CD14-positive monocyte (primary cell): ENCODE results near the gene IFT25. TPM values are rescaled to one million over a fixed set of nuclear protein-coding genes. Genes with fewer than 3 reads are reported as not detected.

ENCODE experiments used
- DNase-seq, 3 donors: peaks; one replicate each; pipeline ENCODE4 v3.0.0-alpha.2; 2011 to 2022
- H2AFZ ChIP-seq: 2 replicates; pipeline ENCODE4 v1.6.0; 2012; ENCODE audit warnings: mild to moderate bottlenecking, low read depth, low read length, inconsistent platforms; ENCODE audit not compliant: insufficient read depth, poor library complexity, severe bottlenecking
- H3K27ac ChIP-seq, 2 donors: 1 replicate in 1 of 2; 2 replicates in 1 of 2; pipeline ENCODE4 v1.5.1; 2012 to 2013; ENCODE audit warnings: low read length in 2 of 2, control low read depth in 1 of 2, inconsistent platforms in 1 of 2, low read depth in 1 of 2, mild to moderate bottlenecking in 1 of 2
- H3K27me3 ChIP-seq, 2 donors: one replicate each; pipeline versions ENCODE4 v1.6.0 to v1.6.1; 2011 to 2013; ENCODE audit warnings: low read length in 2 of 2; ENCODE audit not compliant: control insufficient read depth in 2 of 2, insufficient read depth in 2 of 2
- H3K36me3 ChIP-seq, 2 donors: replicated peaks in 1 of 2; 1 replicate in 1 of 2; 2 replicates in 1 of 2; pipeline versions ENCODE4 v1.5.1 to v1.6.1; 2012 to 2013; ENCODE audit warnings: low read length in 2 of 2, control low read depth in 1 of 2, inconsistent platforms in 1 of 2, mild to moderate bottlenecking in 1 of 2; ENCODE audit not compliant: insufficient read depth in 2 of 2, control insufficient read depth in 1 of 2
- H3K4me1 ChIP-seq, 2 donors: 1 replicate in 1 of 2; 2 replicates in 1 of 2; pipeline versions ENCODE4 v1.5.1 to v1.6.1; 2012 to 2013; ENCODE audit warnings: low read length in 2 of 2, control low read depth in 1 of 2, inconsistent platforms in 1 of 2, mild to moderate bottlenecking in 1 of 2, moderate library complexity in 1 of 2; ENCODE audit not compliant: insufficient read depth in 2 of 2, control insufficient read depth in 1 of 2
- H3K4me2 ChIP-seq: replicated peaks from 2 replicates; pipeline ENCODE3; 2012; ENCODE audit warnings: low read length, moderate library complexity, mild to moderate bottlenecking; ENCODE audit not compliant: poor library complexity, severe bottlenecking; ENCODE audit errors: extremely low read depth
- H3K4me3 ChIP-seq, 3 experiments: fragments of 200-600 bp in 1 of 3; sonication (generic) in 1 of 3; replicated peaks in 1 of 3; 1 replicate in 2 of 3; 2 replicates in 1 of 3; pipeline ENCODE4 v1.5.1; 2011 to 2013; ENCODE audit warnings: low read length in 3 of 3, mild to moderate bottlenecking in 3 of 3, control low read depth in 2 of 3, low read depth in 2 of 3, inconsistent platforms in 1 of 3, moderate library complexity in 1 of 3
- H3K79me2 ChIP-seq: 2 replicates; pipeline ENCODE4 v1.6.0; 2012; ENCODE audit warnings: mild to moderate bottlenecking, control low read depth, inconsistent platforms, low read length, moderate library complexity; ENCODE audit not compliant: insufficient read depth
- H3K9ac ChIP-seq: 2 replicates; pipeline ENCODE4 v1.6.0; 2017; ENCODE audit warnings: low read length, mild to moderate bottlenecking; ENCODE audit not compliant: insufficient read depth, poor library complexity, severe bottlenecking
- H3K9me3 ChIP-seq, 2 donors: replicated peaks in 1 of 2; 1 replicate in 1 of 2; 2 replicates in 1 of 2; pipeline versions ENCODE4 v1.5.1 to v1.6.1; 2012 to 2013; ENCODE audit warnings: low read length in 2 of 2, control low read depth in 1 of 2; ENCODE audit not compliant: control insufficient read depth in 1 of 2, insufficient read depth in 1 of 2
- H4K20me1 ChIP-seq: 2 replicates; pipeline ENCODE4 v1.6.0; 2012; ENCODE audit warnings: mild to moderate bottlenecking, low read length, control low read depth, moderate library complexity; ENCODE audit not compliant: insufficient read depth
- H3K27ac Mint-ChIP-seq, 7 donors: one replicate each; pipeline ENCODE4 v1.8.0; 2020; ENCODE audit warnings: mild to moderate bottlenecking in 7 of 7, mixed read lengths in 7 of 7, moderate library complexity in 6 of 7, inconsistent platforms in 2 of 7
- H3K27me3 Mint-ChIP-seq, 3 donors: one replicate each; pipeline ENCODE4 v1.8.0; 2021 to 2022; ENCODE audit warnings: low read depth in 3 of 3, mild to moderate bottlenecking in 3 of 3, mixed read lengths in 3 of 3, moderate library complexity in 3 of 3, inconsistent platforms in 1 of 3
- H3K36me3 Mint-ChIP-seq, 2 donors: one replicate each; pipeline ENCODE4 v1.8.0; 2020; ENCODE audit warnings: mixed read lengths in 2 of 2, inconsistent platforms in 1 of 2, mild to moderate bottlenecking in 1 of 2
- H3K4me1 Mint-ChIP-seq: one replicate; pipeline ENCODE4 v1.8.0; 2020; ENCODE audit warnings: mild to moderate bottlenecking, mixed read lengths
- H3K4me3 Mint-ChIP-seq, 2 donors: one replicate each; pipeline ENCODE4 v1.8.0; 2020; ENCODE audit warnings: mild to moderate bottlenecking in 2 of 2, mixed read lengths in 2 of 2, moderate library complexity in 1 of 2
- H3K9me3 Mint-ChIP-seq, 7 donors: one replicate each; pipeline ENCODE4 v1.8.0; 2020 to 2022; ENCODE audit warnings: mixed read lengths in 7 of 7, mild to moderate bottlenecking in 6 of 7, moderate library complexity in 6 of 7, inconsistent platforms in 2 of 7
- CTCF ChIP-seq: fragments of 200-600 bp; IDR thresholded peaks from one replicate; pipeline ENCODE4 v1.8.0; 2022; ENCODE audit warnings: antibody characterized with exemption, mild to moderate bottlenecking
- WGBS: methylation state at CpG from one replicate; pipeline ENCODE4 v1.1.5; 2013; ENCODE audit warnings: missing lambda C conversion rate; ENCODE audit not compliant: insufficient coverage; 5-methylcytosine and 5-hydroxymethylcytosine counted together
- intact Hi-C, 2 donors: fragments of 100-400 bp; cut with micrococcal nuclease; formaldehyde crosslinking; loops; one replicate each; pipeline versions ENCODE4 v1.15.0 to v1.15.1; 2023
- polyA plus RNA-seq, 3 donors: library from polyadenylated mRNA; depleted of rRNA in 1 of 3; unstranded in 2 of 3; stranded (reverse) in 1 of 3; fragments of 300-500 nt in 2 of 3; fragments of >200 nt in 1 of 3; fragmentation: Illumina TruSeq in 2 of 3; gene quantifications; 1 replicate in 2 of 3; 2 replicates in 1 of 3; pipeline ENCODE4 v1.2.3, GENCODE V29; 2012 to 2021

IFT25 gene
- polyA plus RNA-seq, 3 donors = 17.1 to 30.6 (median 27.8) TPM

DNA sequence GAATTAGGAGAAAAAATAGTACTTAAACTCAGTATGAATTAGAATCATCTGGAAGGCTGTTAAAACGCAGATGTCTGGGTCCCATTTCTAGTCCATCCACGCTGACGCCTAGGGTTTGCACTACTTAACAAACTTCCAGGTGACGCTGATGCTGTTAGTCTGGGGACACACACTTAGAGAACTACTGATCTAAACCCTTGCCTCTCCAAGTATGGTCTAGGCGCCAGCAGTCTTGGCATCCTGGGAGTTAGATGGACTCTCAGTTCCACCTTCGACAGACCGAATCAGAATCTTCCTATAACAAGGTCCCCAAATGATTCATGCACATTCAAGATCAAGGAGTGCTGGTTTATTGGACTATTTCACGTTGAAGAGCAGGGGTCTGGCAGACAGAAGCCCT lies 40.0 kb downstream of the IFT25 start:
- 100% methylated on average over 7 of the region's 8 CpGs for WGBS
- no peaks in the 10 kb centered on the region for H3K27me3 Mint-ChIP-seq

GRCh38 chr1:53902235-53903138 lies 43.0 kb downstream of the IFT25 start:
- H3K4me1 Mint-ChIP-seq = peaks cover 1% of the 10 kb centered on the region
- intact Hi-C loops = no loop called here

More for the DNA sequence above, 40.0 kb downstream of the IFT25 start:
- no peak overlapping the region for H2AFZ ChIP-seq
- H3K4me3 ChIP-seq = no peak overlapping the region
- H3K4me3 Mint-ChIP-seq = no peak overlapping the region
- no peaks in the 10 kb centered on the region for H3K4me1 ChIP-seq
- no peak overlapping the region for H3K4me2 ChIP-seq
- intact Hi-C loops = no loop called here
- H3K36me3 ChIP-seq = peaks cover 0 to 6% of the 10 kb centered on the region in 2 donors
- H3K9ac ChIP-seq = no peak overlapping the region
- no peaks in the 10 kb centered on the region for H3K27me3 ChIP-seq
- TF ChIP-seq CTCF = no peak
- H3K27ac Mint-ChIP-seq = no peak overlapping the region
- H3K9me3 ChIP-seq = no peaks in the 10 kb centered on the region
- peaks cover 2 to 6% of the 10 kb centered on the region in 2 donors for H3K36me3 Mint-ChIP-seq
- peaks cover 1% of the 10 kb centered on the region for H3K4me1 Mint-ChIP-seq
- H4K20me1 ChIP-seq = no peaks in the 10 kb centered on the region
- H3K27ac ChIP-seq = peak overlapping the region in 1 of 2 donors; percentile 31
- DNase-seq = no peak
- H3K79me2 ChIP-seq = no peaks in the 10 kb centered on the region
- H3K9me3 Mint-ChIP-seq = peaks cover 0 to 3% (median 0%) of the 10 kb centered on the region in 7 donors

More at GRCh38 chr1:53902235-53903138, 43.0 kb downstream of the IFT25 start:
- H3K27ac Mint-ChIP-seq = peak overlapping the region in 1 of 7 donors; percentile 65
- Histone ChIP-seq H4K20me1 (no peaks in the 10 kb centered on the region), H3K4me2 (no peak overlapping the region), H3K27me3 (no peaks in the 10 kb centered on the region), H3K79me2 (no peaks in the 10 kb centered on the region), H3K36me3 (peaks cover 0 to 6% of the 10 kb centered on the region in 2 donors), H2AFZ (no peak overlapping the region), H3K9me3 (no peaks in the 10 kb centered on the region), H3K4me1 (no peaks in the 10 kb centered on the region), H3K4me3 (no peak overlapping the region), H3K9ac (no peak overlapping the region), H3K27ac (no peak overlapping the region)
- H3K9me3 Mint-ChIP-seq = no peaks in the 10 kb centered on the region
- H3K4me3 Mint-ChIP-seq = no peak overlapping the region
- 92% methylated on average over 4 of the region's 7 CpGs for WGBS
- H3K27me3 Mint-ChIP-seq = no peaks in the 10 kb centered on the region
- peaks cover 2 to 4% of the 10 kb centered on the region in 2 donors for H3K36me3 Mint-ChIP-seq
- no peak for TF ChIP-seq CTCF
- no peak for DNase-seq
